NT2/D1 (cell line): ENCODE measurements around the gene FGFR2.

ENCODE experiments used
- SUZ12 ChIP-seq: IDR thresholded peaks from 2 replicates; pipeline ENCODE4 v1.6.1; 2011; ENCODE audit not compliant: insufficient read length, insufficient read depth; ENCODE audit errors: extremely low read depth
- YY1 ChIP-seq: IDR thresholded peaks from 2 replicates; pipeline ENCODE4 v1.6.1; 2011; ENCODE audit not compliant: insufficient read length, insufficient read depth
- ZNF274 ChIP-seq: IDR thresholded peaks from 2 replicates; pipeline ENCODE4 v1.6.1; 2011; ENCODE audit warnings: mild to moderate bottlenecking, low read depth, low read length

- TF ChIP-seq YY1 (no peak), ZNF274 (no peak), SUZ12 (no peak)
Measured at GRCh38 chr10:121484816-121485215, 113.4 kb downstream of the FGFR2 start.
